GM19023 (cell line): ENCODE results near the gene M6PR.
A peak's percentile ranks its signal among the peaks of the same experiment; 100 is the strongest.
"Not testable (repeated sequence)": the region's sequence is repeated elsewhere in the genome, so short reads cannot be mapped to it uniquely, and the experiment has no call there.

Experiments
- ATAC-seq: cut with Tn5 transposase; IDR thresholded peaks from one replicate; pipeline ENCODE4 v1.9.1; 2021; ENCODE audit warnings: mild to moderate bottlenecking, moderate library complexity; ENCODE audit not compliant: unreplicated experiment

M6PR gene

DNA sequence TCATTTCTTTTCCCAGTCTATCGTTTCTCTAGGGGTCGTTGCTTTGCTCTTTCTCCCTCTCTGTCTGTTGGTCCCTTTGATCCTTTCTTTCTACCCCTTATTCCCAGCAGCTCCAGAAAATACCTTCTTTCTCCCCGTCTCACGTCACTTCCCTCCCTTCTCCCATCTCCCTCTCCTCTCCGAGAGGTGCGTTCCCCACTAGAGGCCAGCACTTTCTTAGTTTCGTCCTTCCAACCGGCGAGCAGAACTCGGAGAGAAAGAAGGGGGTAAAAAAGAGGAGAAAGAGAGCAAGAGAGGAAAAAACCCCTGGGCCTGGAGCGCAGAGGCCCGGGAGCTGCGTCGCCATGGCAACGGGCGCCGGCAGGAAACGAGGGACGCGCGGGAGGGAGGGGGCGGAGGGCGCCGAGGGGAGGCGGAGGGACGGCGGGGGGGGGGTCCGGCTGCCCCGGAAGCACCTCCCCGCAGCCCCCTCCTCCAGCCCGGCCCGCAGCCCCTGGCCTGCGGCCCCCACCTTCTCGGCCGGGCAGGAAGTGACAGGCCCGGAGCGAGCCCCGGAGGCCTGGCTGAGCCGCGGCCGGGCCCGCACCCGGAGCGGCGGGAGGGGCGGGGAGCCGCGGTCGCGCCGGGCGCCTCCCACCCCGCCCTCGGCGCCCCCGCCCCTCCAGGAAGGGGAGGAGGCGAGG is 35.3 kb downstream of the M6PR start, which contains the start of gene PHC1:
PHC1 (plus strand) TSS at position 477 of the 683 bp plus-strand sequence. CDS start 3,169 bp downstream, outside the sequence.
- peak; percentile 64 for ATAC-seq

DNA sequence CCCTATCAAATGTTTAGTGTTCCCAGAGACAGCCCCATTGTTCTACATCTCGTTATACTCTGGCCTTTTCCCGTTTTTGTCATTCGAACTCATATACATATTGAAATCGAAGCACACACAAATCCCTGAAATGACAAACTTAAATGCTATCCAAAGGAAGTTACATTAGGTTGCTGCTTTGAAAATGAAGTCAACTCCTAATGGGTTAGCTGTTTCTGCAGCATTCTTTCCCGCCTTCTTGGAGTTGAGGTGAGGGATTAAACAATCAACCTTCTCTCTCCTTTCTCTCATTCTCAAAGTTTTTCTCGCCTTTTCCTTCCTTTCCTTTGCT is 35.8 kb downstream of the M6PR start:
- ATAC-seq = no peak

DNA sequence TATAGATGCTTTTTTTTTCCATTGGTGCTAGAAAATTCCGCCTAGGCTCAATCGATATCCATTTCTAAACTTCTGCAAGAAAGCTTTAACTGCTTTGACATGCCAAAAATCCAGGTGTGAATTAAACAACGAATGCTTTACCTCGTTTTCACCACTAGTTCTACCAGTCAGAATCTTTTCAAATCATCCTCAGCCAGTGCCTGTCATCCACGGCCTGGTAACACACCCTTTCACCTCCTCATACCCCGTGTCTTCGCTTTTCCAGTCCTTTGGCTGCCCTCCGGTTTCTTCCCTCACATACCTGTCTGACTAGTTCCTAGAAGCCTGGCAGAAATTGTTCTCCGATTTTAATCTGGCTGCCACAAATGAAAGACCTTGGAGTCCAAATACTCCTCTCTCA is 36.5 kb downstream of the M6PR start:
- ATAC-seq = no peak

DNA sequence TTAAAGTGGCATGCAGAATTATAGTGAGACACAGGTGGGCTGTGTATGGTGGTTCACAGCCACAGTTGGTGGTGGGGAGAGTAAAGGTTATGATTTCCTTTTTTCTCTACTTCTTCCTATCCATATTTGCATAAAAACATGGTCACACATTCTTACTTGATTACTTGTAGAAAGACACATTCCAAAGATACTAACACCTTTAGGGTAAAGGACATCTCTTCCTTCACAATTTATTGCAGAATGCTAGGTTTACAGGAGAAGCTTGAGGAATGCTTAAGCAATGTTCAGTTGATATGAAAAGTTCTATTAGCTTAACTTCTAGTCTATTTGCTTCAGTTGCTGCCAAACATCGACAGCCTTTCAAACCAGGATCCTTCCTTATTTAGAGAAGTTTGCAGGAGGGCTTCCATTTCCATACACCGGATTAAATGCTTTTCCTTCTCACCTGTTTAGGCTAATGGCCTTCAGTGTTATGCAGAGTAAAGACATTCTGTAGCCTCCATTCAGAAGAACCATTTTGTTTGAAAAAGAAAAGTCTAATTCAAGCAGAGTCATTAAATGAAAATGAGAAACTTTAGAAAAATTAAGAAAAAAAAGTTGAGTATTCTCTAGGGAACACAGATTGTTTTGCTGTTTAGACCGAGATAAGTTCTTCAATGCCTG is 37.7 kb downstream of the M6PR start:
- no peak for ATAC-seq

DNA sequence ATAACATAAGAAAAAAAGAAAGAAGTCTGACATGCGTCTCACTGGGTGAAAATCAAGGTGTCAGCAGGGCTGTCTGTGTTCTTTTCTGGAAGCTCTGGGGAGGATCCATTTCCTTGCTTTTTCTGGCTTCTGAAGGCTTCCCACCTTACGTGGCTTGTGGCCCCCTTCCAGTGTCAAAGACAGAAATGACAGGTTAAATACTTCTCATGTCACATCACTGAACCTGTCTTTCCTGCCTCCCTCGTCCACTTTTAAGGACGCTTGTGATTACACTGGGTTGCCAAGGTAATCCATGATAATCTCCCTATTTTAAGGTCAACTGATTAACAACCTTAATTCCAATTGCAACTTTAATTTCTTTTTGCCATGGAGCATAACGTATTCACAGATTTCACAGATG is 39.7 kb downstream of the M6PR start:
- ATAC-seq = no peak

DNA sequence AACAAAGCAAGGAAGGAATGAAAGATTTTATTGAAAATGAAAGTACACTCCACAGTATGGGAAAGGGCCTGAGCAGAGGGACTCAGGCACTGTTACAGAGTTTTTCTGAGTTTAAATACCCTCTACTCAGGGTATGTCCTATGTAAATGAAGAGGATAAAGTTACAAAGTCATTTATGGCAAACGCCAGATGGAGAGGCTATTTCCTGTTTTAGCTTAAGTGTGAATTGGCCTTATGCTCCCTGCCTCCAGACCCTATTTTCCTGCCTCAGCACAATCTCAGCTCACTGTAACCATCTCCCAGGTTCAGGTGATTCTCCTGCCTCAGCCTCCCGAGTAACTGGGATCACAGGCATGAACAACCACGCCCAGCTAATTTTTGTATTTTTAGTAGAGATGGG is 41.9 kb downstream of the M6PR start:
- no peak for ATAC-seq

DNA sequence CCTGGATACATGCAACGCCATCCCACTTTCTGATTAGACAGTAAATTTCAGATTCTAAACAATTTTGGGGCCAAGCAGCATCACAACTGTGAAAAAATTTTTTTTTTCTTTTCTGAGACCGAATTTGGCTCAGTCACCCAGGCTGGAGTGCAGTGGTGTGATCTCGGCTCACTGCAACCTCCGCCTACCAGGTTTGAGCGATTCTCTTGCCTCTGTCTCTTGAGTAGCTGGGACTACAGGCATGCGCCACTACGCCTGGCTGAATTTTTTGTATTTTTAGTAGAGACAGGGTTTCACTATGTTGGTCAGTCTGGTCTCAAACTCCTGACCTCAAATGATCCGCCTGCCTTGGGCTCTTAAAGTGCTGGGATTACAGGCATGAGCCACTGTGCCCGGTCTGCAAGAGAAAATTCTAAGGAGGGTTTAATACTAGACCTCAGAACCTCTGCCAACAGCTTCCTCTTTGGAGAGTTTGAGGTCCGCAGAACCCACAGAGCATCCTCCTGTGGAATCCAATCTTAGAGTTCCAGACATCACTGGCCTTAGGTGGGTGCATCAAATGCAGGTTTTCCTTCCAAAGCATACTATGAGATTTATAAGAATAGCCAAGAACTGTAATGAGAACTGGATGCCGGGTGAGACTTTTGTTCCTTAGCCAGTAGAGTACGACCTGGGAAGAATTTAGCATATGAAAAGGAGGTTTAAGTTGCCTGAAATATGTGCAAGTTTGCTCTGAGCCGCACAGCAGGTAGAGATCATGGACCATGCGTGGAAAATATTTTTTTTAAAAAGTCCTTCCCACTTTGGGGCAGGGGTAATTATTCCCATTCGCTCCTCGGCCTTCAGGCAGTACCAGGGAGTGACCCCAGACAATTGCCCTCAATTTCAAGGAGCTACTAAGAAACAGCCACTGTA is 42.9 kb downstream of the M6PR start:
- ATAC-seq = no peak

DNA sequence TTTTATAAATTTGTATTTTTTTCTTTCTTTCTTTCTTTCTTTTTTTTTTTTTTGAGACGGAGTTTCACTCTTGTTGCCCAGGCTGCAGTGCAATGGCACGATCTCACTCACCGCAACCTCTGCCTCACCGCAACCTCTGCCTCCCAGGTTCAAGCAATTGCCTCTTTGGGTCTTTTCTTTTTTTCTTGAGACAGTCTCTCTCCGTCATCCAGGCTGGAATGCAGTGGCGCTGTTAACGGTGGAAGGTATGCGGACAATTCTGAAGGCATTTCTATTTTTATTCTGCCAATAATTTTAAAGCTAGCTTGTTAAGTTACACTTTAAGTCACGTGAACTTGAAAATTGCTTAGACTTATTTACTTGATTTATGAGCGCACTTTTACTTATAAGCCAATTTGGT is 43.9 kb downstream of the M6PR start:
- ATAC-seq = no peak

DNA sequence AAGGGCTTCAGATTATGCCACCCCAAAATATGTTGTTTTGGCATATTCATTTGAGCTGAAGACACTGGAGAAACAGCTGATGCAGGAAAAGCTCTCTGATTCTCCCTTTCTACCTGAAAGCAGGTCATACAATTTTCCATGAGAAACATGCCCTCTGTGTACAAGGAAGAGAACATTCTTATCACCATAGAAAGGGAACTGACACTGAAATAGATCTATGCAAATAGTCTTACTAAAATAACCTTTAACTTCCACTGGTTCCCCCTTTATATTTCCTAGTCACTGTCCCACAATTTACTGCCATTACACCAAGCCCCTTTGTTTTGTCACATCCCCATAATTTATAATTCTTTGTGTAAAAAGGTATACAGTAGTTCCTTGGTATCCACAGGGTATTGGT is 44.8 kb downstream of the M6PR start:
- no peak for ATAC-seq

DNA sequence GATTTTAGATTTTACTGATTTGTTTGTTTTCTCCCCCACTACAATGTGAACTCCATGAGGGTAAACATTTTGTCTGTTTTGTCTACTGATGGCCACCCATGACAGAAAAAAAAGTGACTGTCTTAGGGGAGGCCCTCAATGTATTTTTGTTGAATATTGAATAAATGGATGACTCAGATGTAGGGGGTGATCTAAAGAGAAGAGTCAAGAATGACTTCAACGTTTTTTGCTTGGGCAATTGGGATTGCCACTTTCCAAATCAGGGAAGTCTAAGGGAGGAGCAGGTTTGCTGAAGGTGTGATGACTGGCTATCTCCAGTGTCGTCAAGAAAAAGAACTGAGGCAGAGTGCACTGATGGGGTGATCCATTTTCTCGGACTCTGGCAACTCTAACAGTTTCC is 45.8 kb downstream of the M6PR start:
- no peak for ATAC-seq

DNA sequence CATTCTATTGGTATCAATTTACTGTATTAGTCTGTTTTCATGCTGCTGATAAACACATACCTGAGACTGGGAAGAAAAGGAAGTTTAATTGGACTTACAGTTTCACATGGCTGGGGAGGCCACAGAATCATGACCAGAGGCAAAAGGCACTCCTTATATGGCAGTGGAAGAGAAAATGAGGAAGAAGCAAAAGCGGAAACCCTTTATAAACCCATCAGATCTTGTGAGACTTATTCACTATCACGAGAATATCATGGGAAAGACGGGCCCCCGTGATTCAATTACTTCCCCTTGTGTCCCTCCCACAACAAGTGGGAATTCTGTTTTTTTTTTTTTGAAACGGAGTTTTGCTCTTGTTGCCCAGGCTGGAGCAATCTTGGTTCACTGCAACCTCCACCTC is 46.7 kb downstream of the M6PR start:
- ATAC-seq = not testable (repeated sequence)

DNA sequence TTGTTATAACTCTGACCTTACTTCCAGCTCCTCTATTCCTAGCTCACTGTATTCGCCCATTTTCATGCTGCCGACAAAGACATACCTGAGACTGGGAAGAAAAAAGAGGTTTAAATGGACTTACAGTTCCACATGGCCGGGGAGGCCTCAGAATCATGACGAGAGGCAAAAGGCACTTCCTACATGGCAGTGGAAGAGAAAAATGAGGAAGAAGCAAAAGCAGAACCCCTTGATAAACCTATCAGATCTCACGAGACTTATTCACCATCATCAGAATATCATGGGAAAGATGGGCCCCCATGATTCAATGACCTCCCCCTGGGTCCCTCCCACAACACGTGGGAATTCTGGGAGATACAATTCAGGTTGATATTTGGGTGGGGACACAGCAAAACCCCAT is 49.6 kb downstream of the M6PR start:
- ATAC-seq = no peak

DNA sequence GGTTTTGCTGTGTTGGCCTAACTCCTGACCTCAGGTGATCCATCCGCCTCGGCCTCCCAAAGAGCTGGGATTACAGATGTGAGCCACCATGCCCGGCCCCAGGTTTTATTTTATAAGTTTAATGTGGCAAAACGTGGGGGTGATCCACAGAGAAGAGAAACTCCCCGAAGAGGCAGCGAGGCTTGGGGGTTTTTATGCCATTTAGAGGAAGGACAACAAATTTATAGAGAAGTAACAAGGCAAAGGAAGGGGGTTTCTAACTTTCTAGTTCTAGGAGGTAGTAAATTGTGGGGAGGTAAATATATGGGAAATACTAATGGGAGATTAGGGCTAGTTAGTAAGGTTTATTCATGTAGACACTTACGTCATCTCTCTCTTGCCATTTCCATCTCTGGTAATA is 52.4 kb downstream of the M6PR start:
- ATAC-seq = no peak

DNA sequence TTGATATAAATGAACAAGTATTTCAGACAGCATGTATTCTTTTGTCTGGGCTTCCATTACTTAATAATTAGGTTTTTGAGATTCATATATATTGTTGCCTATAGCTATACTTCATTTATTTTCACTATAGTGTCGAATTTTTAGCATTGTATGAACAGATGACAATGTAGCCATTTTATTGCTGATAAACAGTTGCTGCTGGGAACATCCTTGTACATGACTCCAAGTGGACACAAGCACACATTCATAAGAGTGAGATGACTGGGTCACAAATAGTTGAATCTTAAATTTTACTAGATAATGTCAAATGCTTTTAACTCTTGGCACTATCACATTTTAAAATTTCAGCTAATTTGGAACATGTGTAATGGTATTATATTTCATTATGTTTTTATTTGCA is 54.5 kb downstream of the M6PR start:
- ATAC-seq = no peak

DNA sequence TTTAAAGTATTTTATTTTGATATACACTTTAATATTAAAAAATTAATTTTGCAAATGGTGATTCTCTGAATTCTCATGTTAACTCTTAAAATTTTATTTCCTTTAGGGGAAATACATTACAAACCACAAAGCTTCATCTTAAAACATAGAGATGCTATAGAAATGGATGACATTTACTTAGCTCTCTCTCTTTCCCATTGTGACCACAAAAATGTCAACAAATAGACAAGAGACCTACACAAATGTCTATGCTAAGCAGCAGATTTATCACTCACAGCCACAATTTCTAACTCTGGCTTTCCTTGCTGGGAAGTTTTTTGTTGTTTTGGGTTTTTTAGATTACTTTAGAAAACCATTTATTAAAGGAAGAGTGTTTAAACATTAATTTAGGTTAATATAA is 55.1 kb downstream of the M6PR start:
- ATAC-seq = no peak

DNA sequence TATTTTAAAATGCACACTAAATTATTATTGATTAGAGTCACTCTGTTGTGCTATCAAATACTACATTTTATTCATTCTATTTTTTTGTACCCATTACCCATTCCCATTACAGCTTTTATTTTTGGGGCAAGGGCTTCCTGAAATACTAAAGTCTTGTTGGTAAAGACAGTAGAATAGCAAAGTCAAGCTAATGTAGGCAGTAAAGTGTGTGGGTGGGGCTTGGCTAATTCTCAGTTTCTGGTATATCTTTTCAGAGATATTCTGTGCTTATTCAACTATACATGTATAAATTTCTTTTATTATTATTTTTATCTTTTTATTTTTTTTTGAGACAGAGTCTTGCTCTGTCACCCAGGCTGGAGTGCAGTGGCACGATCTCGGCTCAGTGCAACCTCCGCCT is 57.5 kb downstream of the M6PR start:
- no peak for ATAC-seq
